Lung (tissue), 12 donors: ENCODE measurements around the gene GPR162. TPM values are rescaled to one million over a fixed set of nuclear protein-coding genes. Genes with fewer than 3 reads are reported as not detected.
A peak's percentile ranks its signal among the peaks of the same experiment; 100 is the strongest.

ENCODE experiments used
- ATAC-seq: fragments of 200-7000 bp; cut with Tn5 transposase; one replicate; pipeline ENCODE4 v1.9.1; 2020; ENCODE audit warnings: moderate number of reproducible peaks; ENCODE audit not compliant: insufficient read depth, low FRiP score
- DNase-seq, 3 donors: peaks; one replicate each; pipeline ENCODE4 v3.0.0-alpha.2; 2013 to 2017
- H3K27ac ChIP-seq, 2 donors: one replicate each; pipeline ENCODE4 v1.5.1; 2013; ENCODE audit warnings: mild to moderate bottlenecking in 2 of 2, moderate library complexity in 2 of 2, control low read depth in 1 of 2, inconsistent platforms in 1 of 2, low read depth in 1 of 2, low read length in 1 of 2
- H3K27me3 ChIP-seq, 3 donors: one replicate each; pipeline ENCODE4 v1.5.1; 2013; ENCODE audit warnings: low read length in 2 of 3; ENCODE audit not compliant: control insufficient read depth in 3 of 3, insufficient read depth in 3 of 3
- H3K36me3 ChIP-seq, 4 donors: one replicate each; pipeline ENCODE4 v1.5.1; 2013; ENCODE audit warnings: low read length in 4 of 4, mild to moderate bottlenecking in 1 of 4, moderate library complexity in 1 of 4; ENCODE audit not compliant: control insufficient read depth in 4 of 4, insufficient read depth in 4 of 4
- H3K4me1 ChIP-seq, 5 donors: one replicate each; pipeline ENCODE4 v1.5.1; 2013; ENCODE audit warnings: low read length in 5 of 5, mild to moderate bottlenecking in 2 of 5, moderate library complexity in 1 of 5; ENCODE audit not compliant: control insufficient read depth in 5 of 5, insufficient read depth in 5 of 5
- H3K4me3 ChIP-seq: one replicate; pipeline ENCODE4 v1.5.1; 2013; ENCODE audit warnings: mild to moderate bottlenecking, control low read depth, moderate library complexity
- H3K9ac ChIP-seq, 2 donors: one replicate each; pipeline ENCODE4 v1.5.1; 2013; ENCODE audit warnings: low read length in 2 of 2, control low read depth in 1 of 2; ENCODE audit not compliant: insufficient read depth in 1 of 2
- H3K9me3 ChIP-seq, 4 donors: one replicate each; pipeline ENCODE4 v1.5.1; 2013; ENCODE audit warnings: low read length in 3 of 4, mild to moderate bottlenecking in 1 of 4, moderate library complexity in 1 of 4; ENCODE audit not compliant: control insufficient read depth in 4 of 4, insufficient read depth in 3 of 4
- WGBS, 2 donors: extraction: QIAGEN DNeasy Blood & Tissue Kit; methylation state at CpG; one replicate each; pipeline ENCODE4 v1.1.7; 2013; 5-methylcytosine and 5-hydroxymethylcytosine counted together
- polyA plus RNA-seq, 2 donors: library from polyadenylated mRNA; stranded (reverse); fragments of 200-250 nt; gene quantifications; one replicate each; pipeline ENCODE4 v1.2.1, GENCODE V29; 2013
- total RNA-seq, 2 donors: library from RNA; depleted of rRNA in 1 of 2; stranded (reverse); fragments of >200 nt in 1 of 2; gene quantifications; one replicate each; pipeline ENCODE4 v1.2.1, GENCODE V29; 2014 to 2021
- TF ChIP-seq, protein P1 (sequence below): IDR thresholded peaks from 2 replicates; pipeline ENCODE4 v1.5.1; 2012; ENCODE audit warnings: mild to moderate bottlenecking; ENCODE audit errors: control extremely low read depth, extremely low read depth
- donor health status: control.
- donor health status: control.
- donor health status: Bipolar disorder and iron deficiency.
- donor health status: healthy.
- donor health status: DM: yes; HTN: yes; CAD: no.

GPR162 gene
- total and polyA plus RNA-seq, 4 donors, result 22.8 to 36.0 (median 24.0) TPM

DNA sequence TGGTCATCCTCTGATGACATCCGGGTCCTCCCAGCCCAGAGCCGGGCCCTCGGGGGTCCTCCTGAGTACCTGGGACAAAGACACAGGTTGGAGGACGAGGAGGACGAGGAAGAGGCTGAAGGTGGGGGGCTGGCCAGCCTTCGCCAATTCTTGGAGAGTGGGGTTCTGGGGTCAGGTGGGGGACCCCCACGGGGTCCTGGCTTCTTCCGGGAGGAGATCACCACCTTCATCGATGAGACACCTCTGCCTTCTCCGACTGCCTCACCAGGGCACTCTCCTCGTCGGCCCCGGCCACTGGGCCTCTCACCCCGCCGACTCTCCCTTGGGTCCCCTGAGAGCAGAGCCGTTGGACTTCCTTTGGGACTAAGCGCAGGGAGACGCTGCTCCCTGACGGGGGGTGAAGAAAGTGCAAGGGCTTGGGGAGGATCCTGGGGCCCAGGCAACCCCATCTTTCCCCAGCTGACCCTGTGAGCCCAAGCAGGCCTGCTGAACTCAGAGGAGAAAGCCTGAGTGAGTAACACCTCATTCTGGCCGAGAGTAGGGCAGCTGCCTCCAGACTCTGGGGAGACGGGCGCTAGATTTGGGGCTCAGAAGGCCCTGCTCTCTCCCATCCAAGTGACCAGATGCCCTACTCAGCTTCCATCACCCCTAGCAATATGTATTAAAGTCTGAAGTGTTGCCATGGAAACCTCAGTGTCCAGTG lies 5.3 kb downstream of the GPR162 start:
- TF ChIP-seq, protein P1, sequence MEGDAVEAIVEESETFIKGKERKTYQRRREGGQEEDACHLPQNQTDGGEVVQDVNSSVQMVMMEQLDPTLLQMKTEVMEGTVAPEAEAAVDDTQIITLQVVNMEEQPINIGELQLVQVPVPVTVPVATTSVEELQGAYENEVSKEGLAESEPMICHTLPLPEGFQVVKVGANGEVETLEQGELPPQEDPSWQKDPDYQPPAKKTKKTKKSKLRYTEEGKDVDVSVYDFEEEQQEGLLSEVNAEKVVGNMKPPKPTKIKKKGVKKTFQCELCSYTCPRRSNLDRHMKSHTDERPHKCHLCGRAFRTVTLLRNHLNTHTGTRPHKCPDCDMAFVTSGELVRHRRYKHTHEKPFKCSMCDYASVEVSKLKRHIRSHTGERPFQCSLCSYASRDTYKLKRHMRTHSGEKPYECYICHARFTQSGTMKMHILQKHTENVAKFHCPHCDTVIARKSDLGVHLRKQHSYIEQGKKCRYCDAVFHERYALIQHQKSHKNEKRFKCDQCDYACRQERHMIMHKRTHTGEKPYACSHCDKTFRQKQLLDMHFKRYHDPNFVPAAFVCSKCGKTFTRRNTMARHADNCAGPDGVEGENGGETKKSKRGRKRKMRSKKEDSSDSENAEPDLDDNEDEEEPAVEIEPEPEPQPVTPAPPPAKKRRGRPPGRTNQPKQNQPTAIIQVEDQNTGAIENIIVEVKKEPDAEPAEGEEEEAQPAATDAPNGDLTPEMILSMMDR, result no peak
- DNase-seq (no peak), ATAC-seq (no peak)
- Histone ChIP-seq H3K27ac (no peak overlapping the region), H3K36me3 (peaks cover 0 to 6% (median 3%) of the 10 kb centered on the region in 4 donors), H3K9me3 (no peaks in the 10 kb centered on the region), H3K27me3 (peaks cover 0 to 11% (median 3%) of the 10 kb centered on the region in 3 donors), H3K4me1 (peaks cover 0 to 35% (median 5%) of the 10 kb centered on the region in 5 donors), H3K4me3 (no peak overlapping the region), H3K9ac (peak overlapping the region in 1 of 2 donors; percentile 16)
- WGBS, 2 donors, result 85 to 87% methylated on average over 22 of the region's 22 CpGs

DNA sequence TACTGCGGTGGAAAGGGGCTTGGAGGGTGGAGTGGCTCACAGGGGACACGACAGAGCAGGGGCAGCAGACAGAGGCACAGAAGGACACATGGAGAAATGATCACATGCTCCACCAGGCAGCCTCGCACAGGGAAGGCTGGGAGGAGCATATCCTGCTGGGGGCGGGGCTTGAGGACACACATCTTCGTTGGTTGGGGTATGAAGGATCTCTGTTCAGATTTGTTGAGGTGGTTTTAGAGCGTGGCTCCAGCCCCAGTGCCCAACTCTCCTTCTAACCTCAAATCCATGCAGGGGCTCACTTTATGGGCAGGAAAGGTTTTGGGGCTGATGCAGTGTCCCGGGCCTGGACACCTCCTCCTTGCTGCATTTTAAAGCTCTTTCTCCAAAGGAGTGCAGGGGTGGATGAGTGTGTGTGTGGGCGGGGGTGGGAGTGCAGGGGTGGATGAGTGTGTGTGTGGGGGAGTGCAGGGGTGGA lies 5.9 kb downstream of the GPR162 start:
- Histone ChIP-seq H3K4me1 (peaks cover 0 to 29% (median 5%) of the 10 kb centered on the region in 5 donors), H3K36me3 (peaks cover 0 to 6% (median 3%) of the 10 kb centered on the region in 4 donors), H3K4me3 (no peak overlapping the region), H3K9me3 (no peaks in the 10 kb centered on the region), H3K9ac (peak overlapping the region in 1 of 2 donors; percentile 16), H3K27me3 (peaks cover 0 to 6% (median 0%) of the 10 kb centered on the region in 3 donors), H3K27ac (no peak overlapping the region)
- DNase-seq (peak; percentile 82 to 88 (median 85)), ATAC-seq (no peak)
- TF ChIP-seq, protein P1, result no peak
- 12 to 15% methylated on average over 8 of the region's 8 CpGs for WGBS, 2 donors

DNA sequence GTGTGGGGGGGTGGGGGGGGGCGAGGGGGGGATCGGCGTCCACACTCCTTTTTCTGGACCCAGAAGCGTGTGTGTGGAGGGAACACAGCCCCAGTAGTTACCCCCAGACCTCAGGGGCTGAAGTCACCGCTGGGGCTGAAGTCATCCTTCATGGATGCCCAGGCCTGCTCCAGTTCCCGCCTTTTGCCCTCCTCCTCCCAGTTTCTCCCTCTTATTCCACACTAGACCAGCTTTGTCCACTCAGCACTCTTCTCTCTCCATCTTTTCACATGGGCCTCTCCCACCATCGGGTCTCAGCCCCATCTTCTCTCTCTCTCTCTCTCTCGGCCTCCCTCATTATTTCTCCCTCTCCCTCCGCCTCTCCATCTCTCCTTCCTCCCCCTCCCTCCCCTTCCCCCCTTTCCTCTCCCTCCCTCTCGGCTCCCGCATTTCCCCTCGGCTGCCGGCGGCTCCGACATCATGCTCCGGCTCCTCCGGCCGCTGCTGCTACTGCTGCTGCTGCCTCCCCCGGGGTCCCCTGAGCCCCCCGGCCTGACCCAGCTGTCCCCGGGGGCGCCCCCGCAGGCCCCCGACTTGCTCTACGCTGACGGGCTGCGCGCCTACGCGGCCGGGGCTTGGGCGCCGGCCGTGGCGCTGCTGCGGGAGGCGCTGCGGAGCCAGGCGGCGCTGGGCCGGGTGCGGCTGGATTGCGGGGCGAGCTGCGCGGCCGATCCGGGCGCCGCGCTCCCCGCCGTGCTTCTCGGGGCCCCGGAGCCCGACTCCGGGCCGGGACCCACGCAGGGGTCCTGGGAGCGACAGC lies 6.6 kb downstream of the GPR162 start, which contains the start of gene P3H3:
Gene P3H3, plus strand, starts transcription at position 426 of the 799 bp plus-strand sequence. Its CDS starts 34 bp downstream, at position 460.
- no peak for ATAC-seq
- DNase-seq, result peak; percentile 70 to 82 (median 75)
- Histone ChIP-seq H3K9ac (peak within 1 kb of the TSS; percentile 49 to 55), H3K27ac (peak within 1 kb of the TSS; percentile 62 to 77), H3K4me3 (peak within 1 kb of the TSS; percentile 60), H3K9me3 (no peaks in the 10 kb centered on the region), H3K27me3 (peaks cover 0 to 5% (median 0%) of the 10 kb centered on the region in 3 donors), H3K4me1 (peaks cover 0 to 29% (median 5%) of the 10 kb centered on the region in 5 donors), H3K36me3 (peaks cover 0 to 6% (median 3%) of the 10 kb centered on the region in 4 donors)
- TF ChIP-seq, protein P1, result no peak
- 1 to 2% methylated on average over 34 to 60 of the region's 60 CpGs for WGBS, 2 donors
